Cardiac atrium fibroblast (primary cell): ENCODE measurements around the gene EPB41L4A. TPM values are rescaled to one million over a fixed set of nuclear protein-coding genes. Genes with fewer than 3 reads are reported as not detected.

Experiments
- total RNA-seq: library from RNA; depleted of rRNA; stranded (reverse); fragments of >200 nt; gene quantifications from 2 replicates; pipeline ENCODE4 v1.2.3, GENCODE V29; 2015

Gene EPB41L4A
- 6.5 and 7.0 TPM in 2 replicates for total RNA-seq

GRCh38 chr5:112419164-112419985 lies at the start of gene EPB41L4A:
Gene EPB41L4A, minus strand, starts transcription at chr5:112419277. Its CDS starts 238 bp downstream, at chr5:112419039.

